ENCODE data around the gene DDX10.
A peak's percentile ranks its signal among the peaks of the same experiment; 100 is the strongest.
"Not testable (repeated sequence)": the region's sequence is repeated elsewhere in the genome, so short reads cannot be mapped to it uniquely, and the experiment has no call there.

The DDX10 gene

GRCh38 chr11:108639146-108639545 is 25.7 kb upstream of the DDX10 start:
- no peak overlapping the region for H3K4me3 ChIP-seq (ENCODE audit: low read length)
- TF ChIP-seq CTCF (conservative IDR thresholded peaks at IDR 0.05; ENCODE audit: low read length): no peak
- no peak for DNase-seq (ENCODE audit: low read depth)

GRCh38 chr11:108641752-108642151 is 23.1 kb upstream of the DDX10 start:
- not testable (repeated sequence) for DNase-seq (ENCODE audit: low read depth); H3K4me3 ChIP-seq (ENCODE audit: low read length)

GRCh38 chr11:108643974-108644373 is 20.9 kb upstream of the DDX10 start:
- DNase-seq (ENCODE audit: low read depth): no peak
- no peak overlapping the region for H3K4me3 ChIP-seq (ENCODE audit: low read length)
- TF ChIP-seq CTCF (conservative IDR thresholded peaks at IDR 0.05; ENCODE audit: low read length): no peak

GRCh38 chr11:108645970-108646369 is 18.9 kb upstream of the DDX10 start:
- no peak for DNase-seq (ENCODE audit: low read depth)
- no peak overlapping the region for H3K4me3 ChIP-seq (ENCODE audit: low read length)
- TF ChIP-seq CTCF (conservative IDR thresholded peaks at IDR 0.05; ENCODE audit: low read length): no peak

GRCh38 chr11:108647387-108647700 is 17.5 kb upstream of the DDX10 start:
- H3K4me3 ChIP-seq (ENCODE audit: low read length): no peak overlapping the region
- no peak for DNase-seq (ENCODE audit: low read depth)
- no peak for TF ChIP-seq CTCF (conservative IDR thresholded peaks at IDR 0.05; ENCODE audit: low read length)

- peak; percentile 83 for DNase-seq (ENCODE audit: low read depth)
- no peak overlapping the region for H3K4me3 ChIP-seq (ENCODE audit: low read length)
- TF ChIP-seq CTCF (conservative IDR thresholded peaks at IDR 0.05; ENCODE audit: low read length): peak; percentile 97
These were observed 17.0 kb upstream of the DDX10 start for GRCh38 chr11:108647701-108648527.

GRCh38 chr11:108648528-108648885 is 16.4 kb upstream of the DDX10 start:
- H3K4me3 ChIP-seq (ENCODE audit: low read length): no peak overlapping the region
- TF ChIP-seq CTCF (conservative IDR thresholded peaks at IDR 0.05; ENCODE audit: low read length): no peak
- no peak for DNase-seq (ENCODE audit: low read depth)

GRCh38 chr11:108654100-108654499 is 10.8 kb upstream of the DDX10 start:
- not testable (repeated sequence) for H3K4me3 ChIP-seq (ENCODE audit: low read length); DNase-seq (ENCODE audit: low read depth)
